GM18907 (cell line): ENCODE data around the gene STIP1.
"Not testable (repeated sequence)": the region's sequence is repeated elsewhere in the genome, so short reads cannot be mapped to it uniquely, and the experiment has no call there.

Experiments used
- ATAC-seq: cut with Tn5 transposase; IDR thresholded peaks from one replicate; pipeline ENCODE4 v1.9.1; 2021; ENCODE audit warnings: mild to moderate bottlenecking, moderate library complexity; ENCODE audit not compliant: unreplicated experiment

The STIP1 gene

DNA sequence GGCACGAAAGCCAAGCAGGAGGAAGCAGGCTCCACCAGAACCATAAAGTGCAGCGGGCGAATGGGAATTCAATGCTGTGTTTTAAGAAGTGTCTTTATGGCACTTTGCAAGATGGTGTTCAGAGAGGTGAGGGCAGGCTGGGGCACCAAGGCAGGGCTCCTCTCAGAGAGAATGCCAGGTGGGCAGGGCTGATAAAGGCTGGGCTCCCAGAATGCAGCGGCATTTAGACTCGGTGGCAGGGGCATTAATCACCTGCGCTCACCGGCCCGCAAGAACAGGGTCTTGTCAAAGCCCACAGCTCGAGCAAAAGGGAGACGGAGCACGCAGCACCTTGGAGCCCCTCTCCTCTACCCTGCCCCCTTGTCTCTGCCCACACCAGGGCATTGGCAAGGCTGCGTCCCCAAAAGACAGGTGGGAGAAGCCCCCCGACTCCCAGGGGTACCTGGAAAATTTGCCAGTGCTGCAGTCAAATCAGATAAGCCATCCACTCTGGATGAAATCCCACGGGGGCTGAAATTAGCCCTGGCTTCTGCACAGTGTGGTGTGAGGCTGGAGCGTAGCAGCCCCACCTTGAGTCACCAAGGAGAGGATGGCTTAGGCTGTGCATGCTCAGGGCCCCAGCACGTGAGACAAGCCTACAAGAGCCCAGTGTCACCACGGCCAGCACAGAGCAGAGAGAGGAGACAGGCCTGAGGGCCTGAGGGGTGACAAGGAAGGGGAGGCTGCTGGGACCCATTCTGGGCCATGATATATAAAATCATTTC lies 28.2 kb upstream of the STIP1 start:
- ATAC-seq: no peak

GRCh38 chr11:64161037-64161436 lies 24.9 kb upstream of the STIP1 start:
- ATAC-seq: no peak

- not testable (repeated sequence) for ATAC-seq
Measured at GRCh38 chr11:64162769-64163168, 23.2 kb upstream of the STIP1 start.

DNA sequence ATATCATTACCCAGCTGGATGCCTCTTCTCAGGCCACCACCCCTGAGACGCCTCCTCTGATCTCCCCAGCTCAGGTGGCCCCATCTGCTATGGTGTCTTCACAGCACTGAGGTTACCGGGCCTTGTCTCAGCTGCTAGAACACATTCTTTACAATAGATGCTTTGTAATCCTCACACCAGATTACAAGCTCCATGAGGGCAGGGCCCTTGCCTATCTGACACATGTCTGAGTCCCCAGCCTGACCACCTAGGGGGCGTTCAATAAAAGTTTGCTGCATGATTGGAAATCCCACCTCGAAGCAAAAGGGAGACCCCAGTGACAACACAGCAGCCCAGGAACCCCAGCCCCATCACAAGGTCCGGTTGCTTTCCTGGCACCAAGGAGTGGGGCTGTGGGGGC lies 22.0 kb upstream of the STIP1 start:
- no peak for ATAC-seq

GRCh38 chr11:64164392-64165312 lies 21.3 kb upstream of the STIP1 start:
- ATAC-seq: no peak

- ATAC-seq: no peak
Measured at GRCh38 chr11:64165481-64165841, 20.5 kb upstream of the STIP1 start.

- ATAC-seq: peak; percentile 78
Measured at GRCh38 chr11:64165842-64166635, 19.9 kb upstream of the STIP1 start, which contains the start of gene MACROD1. Gene MACROD1, minus strand, starts transcription at chr11:64166113. Its CDS starts 119 bp downstream, at chr11:64165994.

GRCh38 chr11:64170419-64170818 lies 15.6 kb upstream of the STIP1 start:
- ATAC-seq: no peak

- ATAC-seq: no peak
Measured at GRCh38 chr11:64173616-64174355, 12.2 kb upstream of the STIP1 start.

DNA sequence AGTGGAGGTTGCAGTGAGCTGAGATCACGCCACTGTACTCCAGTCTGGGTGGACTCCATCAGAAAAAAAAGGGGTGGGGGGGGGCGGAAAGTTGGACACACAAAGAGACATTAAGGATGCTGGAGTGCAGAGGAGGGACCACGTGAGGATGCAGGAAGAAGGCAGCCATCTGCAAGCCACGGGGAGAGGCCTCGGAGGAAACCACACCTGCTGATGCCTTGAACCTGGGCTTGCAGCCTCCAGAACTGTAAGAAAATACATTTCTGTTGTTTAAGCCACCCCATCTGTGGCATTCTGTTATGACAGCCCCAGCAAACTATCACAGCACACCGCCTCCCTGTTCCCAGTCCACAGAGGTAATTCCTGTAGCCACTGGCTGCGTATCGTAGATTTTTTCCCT lies 9.2 kb upstream of the STIP1 start:
- no peak for ATAC-seq

DNA sequence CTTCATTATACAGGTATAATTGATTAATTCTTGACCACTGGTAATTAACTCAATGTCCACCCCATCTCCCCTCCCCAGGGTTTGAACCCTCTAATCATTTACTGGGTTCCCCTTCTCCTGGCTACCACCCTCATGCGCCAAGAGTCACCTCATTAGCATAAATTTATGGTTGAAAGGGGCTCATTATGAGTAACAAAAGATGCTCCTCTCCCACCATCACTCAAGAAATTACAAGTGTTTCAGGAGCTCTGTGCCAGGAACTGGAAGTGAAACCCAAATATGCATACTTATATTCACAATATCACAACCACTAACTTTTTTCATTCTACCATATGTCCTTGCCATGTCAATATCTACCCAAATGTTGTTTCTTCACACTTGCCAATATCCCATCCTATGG lies 7.8 kb upstream of the STIP1 start:
- no peak for ATAC-seq

GRCh38 chr11:64178951-64179639 lies 6.9 kb upstream of the STIP1 start:
- ATAC-seq: no peak

DNA sequence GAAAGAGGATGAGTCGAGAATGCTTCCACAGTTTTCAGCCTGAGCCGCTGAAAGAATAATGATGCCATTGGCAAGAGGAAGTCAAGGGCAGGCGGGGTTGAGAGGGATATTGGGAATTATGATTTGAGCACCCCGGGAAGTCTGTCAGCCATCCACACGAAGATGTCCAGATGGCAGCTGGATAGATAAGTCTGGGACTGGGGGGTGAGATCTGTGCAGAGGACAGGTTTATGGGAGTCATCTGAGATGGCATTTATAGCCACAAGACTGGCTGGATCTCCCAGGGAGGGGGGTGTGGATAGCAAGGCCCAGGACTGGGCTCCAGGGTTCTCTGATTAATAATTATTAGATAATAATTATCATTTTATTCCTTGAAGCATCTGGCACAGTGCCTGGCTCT lies 5.1 kb upstream of the STIP1 start:
- ATAC-seq: no peak

DNA sequence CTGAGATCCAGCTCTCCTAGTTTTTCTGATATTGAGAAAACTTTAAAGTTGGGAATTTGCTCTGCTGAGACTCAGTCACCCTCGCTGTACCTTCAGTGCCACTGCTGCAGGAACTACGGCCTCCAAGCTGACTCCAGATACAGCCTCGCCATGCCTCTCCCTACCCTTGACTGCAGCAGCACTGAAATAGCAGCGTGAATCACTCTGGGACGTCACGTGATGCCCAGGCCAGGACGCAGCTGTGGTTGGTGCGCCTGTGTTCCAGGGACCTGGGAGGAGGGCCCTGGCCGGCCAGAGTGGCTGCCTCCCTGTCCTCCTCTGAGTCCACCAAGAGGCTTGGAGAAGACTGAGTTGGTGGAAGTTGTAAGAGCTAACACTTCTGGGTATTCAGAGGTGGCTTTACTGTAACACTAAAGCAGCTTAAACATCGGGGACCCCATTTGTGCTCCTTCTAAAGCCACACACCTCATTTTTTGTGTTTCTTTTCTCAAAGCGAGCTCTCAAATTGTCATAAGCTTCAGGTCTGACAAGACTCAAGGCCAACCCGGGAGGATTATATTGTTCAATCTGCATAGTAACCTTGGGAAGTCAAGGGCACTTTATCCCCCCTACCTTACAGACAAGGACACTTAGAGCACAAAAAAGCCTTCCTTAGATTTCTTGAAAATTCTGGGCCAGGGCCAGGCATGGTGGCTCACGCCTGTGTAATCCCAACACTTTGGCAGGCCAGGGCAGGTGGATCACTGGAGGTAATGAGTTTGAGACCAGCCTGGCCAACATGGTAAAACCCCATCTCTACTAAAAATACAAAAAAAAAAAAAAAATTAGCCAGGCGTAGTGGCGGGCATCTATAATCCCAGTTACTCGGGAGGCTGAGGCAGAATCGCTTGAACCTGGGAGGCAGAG lies 4.2 kb upstream of the STIP1 start:
- no peak for ATAC-seq

DNA sequence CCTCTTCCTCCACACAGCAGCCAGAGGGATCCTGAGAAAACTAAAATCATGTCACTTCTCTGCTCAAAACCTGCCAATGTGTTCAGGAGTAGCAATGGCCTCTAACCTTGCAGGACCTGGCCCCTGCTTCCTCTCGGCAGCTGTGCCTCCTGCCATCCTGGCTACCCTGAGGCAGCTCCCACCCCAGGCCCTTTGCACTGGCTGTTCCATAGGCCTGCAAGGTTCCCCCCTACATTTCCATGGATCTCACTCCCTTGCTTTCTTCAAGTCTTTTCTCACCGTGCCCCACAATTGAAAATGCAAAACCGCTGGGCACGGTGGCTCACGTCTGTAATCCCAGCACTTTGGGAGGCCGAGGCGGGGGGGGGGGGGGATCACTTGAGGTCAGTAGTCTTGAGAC lies 2.1 kb upstream of the STIP1 start:
- no peak for ATAC-seq

DNA sequence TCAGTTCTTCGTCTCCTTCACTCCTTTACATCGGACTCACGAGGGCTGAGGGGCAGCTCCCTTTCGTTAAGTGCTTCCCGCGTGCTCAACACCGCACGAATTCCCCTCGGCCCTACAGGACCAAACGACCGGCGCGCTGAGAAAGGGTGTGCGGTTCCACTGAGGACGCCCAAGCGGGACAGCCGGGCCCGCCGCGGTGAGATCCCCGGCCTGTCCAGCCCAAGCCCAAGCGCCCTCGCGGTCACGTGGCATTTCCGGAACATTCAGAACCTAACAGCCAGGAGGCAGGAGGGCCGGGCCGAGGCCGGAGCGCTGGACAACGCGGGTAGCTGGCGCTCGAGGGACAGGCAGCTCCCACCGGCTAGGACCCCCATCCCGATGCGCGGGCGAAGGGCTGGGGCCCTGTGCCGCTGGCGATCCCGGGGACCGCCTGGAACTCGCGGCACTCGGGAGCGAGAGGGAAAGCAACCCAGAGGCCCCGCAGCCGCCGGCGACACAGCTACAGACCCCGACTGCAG lies 737 bp upstream of the STIP1 start:
- ATAC-seq: peak; percentile 27

DNA sequence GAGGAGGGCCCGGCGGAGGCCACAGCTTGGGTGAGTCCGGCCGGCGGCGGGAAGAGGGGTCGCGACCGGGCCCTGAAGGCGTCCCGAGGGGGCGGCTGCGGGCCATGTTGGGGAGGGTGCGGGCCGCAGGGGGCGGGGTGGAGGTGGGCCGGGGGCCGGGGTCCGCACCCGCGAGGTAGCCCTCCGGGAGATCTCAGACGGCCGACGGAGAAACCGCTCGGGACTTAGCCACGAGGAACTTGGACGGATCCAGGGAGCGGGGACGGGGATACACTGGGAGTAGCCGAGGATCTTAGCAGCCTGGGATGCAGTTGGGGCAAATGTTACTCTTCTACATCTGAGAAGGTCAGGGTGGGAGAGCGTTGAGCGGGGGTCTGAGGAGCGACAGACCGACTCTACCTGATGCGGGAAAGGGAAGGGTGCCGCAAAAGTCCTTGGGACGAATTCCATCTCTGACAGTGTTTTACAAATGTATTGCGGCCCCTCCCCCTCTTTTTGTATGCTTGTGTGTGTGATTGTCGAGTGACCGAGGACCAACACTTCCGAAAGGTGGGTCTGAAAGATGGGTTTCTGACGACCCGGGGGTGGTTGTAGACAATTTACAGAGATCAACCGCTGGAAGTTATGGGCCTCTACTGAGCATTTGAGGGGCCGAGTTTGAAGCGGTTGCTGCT lies 658 bp downstream of the STIP1 start:
- ATAC-seq: no peak

DNA sequence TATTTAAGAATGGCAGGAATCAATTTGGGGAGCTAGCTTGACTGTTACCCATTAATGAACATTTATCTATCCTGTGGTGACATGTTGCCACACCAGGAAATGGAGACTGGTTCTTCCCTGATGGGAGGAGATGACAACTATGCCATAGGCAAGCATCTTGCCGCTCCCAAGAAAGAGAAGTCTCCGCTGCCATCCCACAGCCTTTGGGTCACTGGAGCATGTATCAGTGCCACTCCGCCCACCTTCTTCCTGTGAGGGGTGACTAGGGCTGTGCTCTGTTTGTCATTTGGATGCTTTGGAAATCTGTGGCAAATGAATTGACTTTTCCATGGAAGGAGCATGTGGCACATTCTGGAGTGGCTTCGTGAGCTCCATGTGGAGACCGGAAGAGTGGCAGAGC lies 6.5 kb downstream of the STIP1 start:
- ATAC-seq: no peak
